Lower leg skin (tissue), 4 donors: Measurements from ENCODE around the gene ATRN. TPM values are rescaled to one million over a fixed set of nuclear protein-coding genes. Genes with fewer than 3 reads are reported as not detected.

Source experiments
- DNase-seq, 2 donors: peaks; one replicate each; pipeline ENCODE4 v3.0.0-alpha.2; 2019; ENCODE audit warnings: low spot score in 2 of 2
- H3K4me3 ChIP-seq: fragments of 200-600 bp; sonication (generic); 2 replicates; pipeline ENCODE4 v1.5.1; 2017; ENCODE audit warnings: mild to moderate bottlenecking, low read depth; ENCODE audit not compliant: poor library complexity, severe bottlenecking
- CTCF ChIP-seq, 3 donors: fragments of 450-650 bp; IDR thresholded peaks; one replicate each; pipeline ENCODE4 v1.5.1; 2016; ENCODE audit warnings: antibody characterized with exemption in 3 of 3, mild to moderate bottlenecking in 3 of 3, moderate library complexity in 2 of 3
- POLR2A ChIP-seq, 2 donors: fragments of 450-650 bp; IDR thresholded peaks; one replicate each; pipeline ENCODE4 v1.6.1; 2016 to 2017; ENCODE audit warnings: antibody characterized with exemption in 2 of 2, mild to moderate bottlenecking in 1 of 2, moderate library complexity in 1 of 2
- WGBS, 2 donors: methylation state at CpG; one replicate each; pipeline ENCODE4 v1.1.5; 2018; 5-methylcytosine and 5-hydroxymethylcytosine counted together
- intact Hi-C: fragments of 100-400 bp; cut with DNase I; formaldehyde crosslinking; loops from one replicate; pipeline ENCODE4 v1.15.0; 2023; ENCODE audit warnings: low total_unique reads
- total RNA-seq, 4 donors: library from RNA; depleted of rRNA; stranded (reverse); fragments of >200 nt; gene quantifications; one replicate each; pipeline ENCODE4 v1.1.0, GENCODE V29; 2016

ATRN gene
- total RNA-seq, 4 donors from 2014 or later = 18.2 to 34.6 (median 28.4) TPM

GRCh38 chr20:3557237-3557785 is 86.5 kb downstream of the ATRN start:
- TF ChIP-seq CTCF (IDR thresholded peaks at IDR 0.05) (no peak), POLR2A (IDR thresholded peaks at IDR 0.05) (no peak)
- 83 to 92% methylated on average over 3 of the region's 3 CpGs for WGBS, 2 donors
- intact Hi-C loops = no loop called here
- no peak overlapping the region for H3K4me3 ChIP-seq
- DNase-seq = no peak

GRCh38 chr20:3559231-3559630 is 88.4 kb downstream of the ATRN start:
- intact Hi-C loops = no loop called here
- DNase-seq = no peak
- TF ChIP-seq POLR2A (IDR thresholded peaks at IDR 0.05) = no peak
- no peak for TF ChIP-seq CTCF (IDR thresholded peaks at IDR 0.05)
- 74 to 83% methylated on average over 1 of the region's 1 CpG for WGBS, 2 donors
- H3K4me3 ChIP-seq = no peak overlapping the region

GRCh38 chr20:3559637-3560036 is 88.8 kb downstream of the ATRN start:
- intact Hi-C loops = no loop called here
- DNase-seq = no peak
- WGBS, 2 donors = 88 to 95% methylated on average over 1 of the region's 1 CpG
- no peak for TF ChIP-seq POLR2A (IDR thresholded peaks at IDR 0.05)
- no peak for TF ChIP-seq CTCF (IDR thresholded peaks at IDR 0.05)
- no peak overlapping the region for H3K4me3 ChIP-seq

GRCh38 chr20:3560162-3560561 is 89.3 kb downstream of the ATRN start:
- intact Hi-C loops = no loop called here

GRCh38 chr20:3560578-3560977 is 89.8 kb downstream of the ATRN start:
- no peak for TF ChIP-seq CTCF (IDR thresholded peaks at IDR 0.05)
- no peak for TF ChIP-seq POLR2A (IDR thresholded peaks at IDR 0.05)
- 86 to 87% methylated on average over 1 of the region's 1 CpG for WGBS, 2 donors
- intact Hi-C loops = no loop called here
- DNase-seq = no peak
- no peak overlapping the region for H3K4me3 ChIP-seq

More at GRCh38 chr20:3560162-3560561, 89.3 kb downstream of the ATRN start:
- H3K4me3 ChIP-seq = no peak overlapping the region
- TF ChIP-seq CTCF (IDR thresholded peaks at IDR 0.05) = no peak
- no peak for TF ChIP-seq POLR2A (IDR thresholded peaks at IDR 0.05)
- DNase-seq = no peak
- 86 to 87% methylated on average over 3 of the region's 3 CpGs for WGBS, 2 donors

GRCh38 chr20:3563133-3563532 is 92.3 kb downstream of the ATRN start:
- H3K4me3 ChIP-seq = no peak overlapping the region
- no peak for DNase-seq
- intact Hi-C loops = no loop called here
- TF ChIP-seq POLR2A (IDR thresholded peaks at IDR 0.05) (no peak), CTCF (IDR thresholded peaks at IDR 0.05) (no peak)
- WGBS, 2 donors = 86 to 90% methylated on average over 3 of the region's 3 CpGs
